Measurements from ENCODE around the gene NFE2L1. TPM values are rescaled to one million over a fixed set of nuclear protein-coding genes. Genes with fewer than 3 reads are reported as not detected.

The NFE2L1 gene
- total and polyA plus RNA-seq, 9 of the 15 experiments (the other 6 are each of a cell fraction or from before 2014, with no cell fraction given): 2.0 to 68.6 (median 39.7) TPM

GRCh38 chr17:48055531-48056245 lies 7.5 kb downstream of the NFE2L1 start (continued):
- no peak for TF ChIP-seq HCFC1 (IDR thresholded peaks at IDR 0.05; ENCODE audit: low read depth, low read length)
- TF ChIP-seq OTX1 (CRISPR knock-in tag; IDR thresholded peaks at IDR 0.05): peak; percentile 72; the same call in 1 of the 2 replicates
- TF ChIP-seq SMARCA4 (IDR thresholded peaks at IDR 0.05): peak; percentile 78; the same call in 1 of the 2 replicates
- TF ChIP-seq STAT6 (CRISPR knock-in tag; IDR thresholded peaks at IDR 0.05): no peak
- no peak; the same call in 1 of the 2 replicates for TF ChIP-seq SMARCE1 (IDR thresholded peaks at IDR 0.05)
- TF ChIP-seq SAFB2 (IDR thresholded peaks at IDR 0.05; ENCODE audit: borderline replicate concordance, low read depth, low read length, severe bottlenecking): no peak
- no peak for TF ChIP-seq NR1H2 (CRISPR knock-in tag; IDR thresholded peaks at IDR 0.05)
- no peak for TF ChIP-seq ZNF780A (CRISPR knock-in tag; IDR thresholded peaks at IDR 0.05)
- TF ChIP-seq FOXJ3 (CRISPR knock-in tag; IDR thresholded peaks at IDR 0.05): no peak
- no peak for TF ChIP-seq NR2F6 (CRISPR knock-in tag; IDR thresholded peaks at IDR 0.05)
- TF ChIP-seq THAP7 (CRISPR knock-in tag; IDR thresholded peaks at IDR 0.05): no peak
- TF ChIP-seq ZBTB33 (CRISPR knock-in tag; IDR thresholded peaks at IDR 0.05): no peak
- TF ChIP-seq SNAPC5 (CRISPR knock-in tag; IDR thresholded peaks at IDR 0.05): no peak
- no peak for TF ChIP-seq ZBED1 (IDR thresholded peaks at IDR 0.05)
- TF ChIP-seq USF2 (CRISPR knock-in tag; IDR thresholded peaks at IDR 0.05): 0 out of 2 replicates have a peak, but pooled peaks have one; percentile 1
- TF ChIP-seq BRCA1 (IDR thresholded peaks at IDR 0.05): no peak
- no peak for TF ChIP-seq BRCA1 (CRISPR knock-in tag; IDR thresholded peaks at IDR 0.05)
- TF ChIP-seq MBD1 (CRISPR knock-in tag; IDR thresholded peaks at IDR 0.05): no peak
- TF ChIP-seq IRF2 (CRISPR knock-in tag; IDR thresholded peaks at IDR 0.05): no peak
- no peak for TF ChIP-seq FOXO4 (CRISPR knock-in tag; IDR thresholded peaks at IDR 0.05)
